HG02981 (cell line): ENCODE results near the gene DPT.

Source experiments
- ATAC-seq: cut with Tn5 transposase; IDR thresholded peaks from one replicate; pipeline ENCODE4 v1.9.1; 2021; ENCODE audit warnings: mild to moderate bottlenecking, moderate library complexity; ENCODE audit not compliant: unreplicated experiment

DPT gene

DNA sequence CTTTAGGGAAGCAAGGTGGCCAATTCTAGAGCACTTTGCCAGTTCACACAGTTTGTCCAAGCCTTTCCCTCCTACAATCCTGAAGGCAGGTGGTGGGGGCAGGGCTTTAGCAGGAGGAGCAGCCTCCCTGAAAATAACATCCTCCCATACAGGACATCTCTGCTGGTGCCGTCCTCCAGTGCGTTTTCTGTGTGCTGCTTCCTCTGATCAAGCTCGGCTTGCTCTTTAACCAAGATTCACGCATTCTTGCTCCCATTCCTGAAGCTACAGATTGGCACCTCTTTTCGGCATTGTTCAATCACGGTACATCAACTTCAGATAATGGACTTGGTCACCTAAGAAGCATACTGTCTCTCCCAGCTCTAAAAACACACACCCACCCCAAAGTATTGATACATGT is 7.5 kb upstream of the DPT start:
- no peak for ATAC-seq

DNA sequence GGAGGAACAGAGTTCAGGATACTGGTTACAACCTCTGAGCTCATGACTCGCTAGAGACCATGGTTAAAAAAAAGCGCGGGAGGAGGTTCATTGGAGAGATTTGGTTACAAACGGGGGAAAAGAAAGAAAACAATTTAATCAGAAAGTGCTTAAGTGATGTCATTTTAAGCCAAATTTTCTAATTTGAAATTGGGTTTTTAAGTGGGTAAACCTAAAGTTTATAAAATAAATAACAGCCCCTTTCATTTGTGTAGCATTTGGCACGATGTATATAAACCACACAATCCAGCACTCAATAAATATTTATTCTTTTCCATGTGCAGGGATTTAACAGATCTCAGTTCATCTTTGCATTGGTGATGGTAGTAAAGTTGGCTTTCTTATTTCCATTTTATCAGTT is 7.0 kb upstream of the DPT start:
- no peak for ATAC-seq

DNA sequence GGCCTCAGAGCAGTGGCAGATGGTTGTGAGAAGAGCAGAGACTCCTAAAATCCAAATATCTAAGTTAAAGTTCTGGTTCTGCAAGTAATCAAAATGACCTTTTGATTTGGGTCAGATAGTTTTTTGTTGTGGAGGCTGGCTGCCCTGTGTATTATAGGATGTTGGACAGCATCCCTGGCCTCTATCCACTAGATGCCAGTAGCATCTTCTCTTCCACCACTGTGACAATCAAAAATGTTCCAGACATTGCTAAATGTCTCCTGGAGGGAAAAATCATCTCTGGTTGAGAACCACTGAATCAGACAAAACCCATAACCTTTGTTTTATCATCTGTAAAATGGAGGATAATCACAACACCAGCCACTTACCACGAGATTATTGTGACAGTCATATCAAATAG is 5.9 kb upstream of the DPT start:
- no peak for ATAC-seq

DNA sequence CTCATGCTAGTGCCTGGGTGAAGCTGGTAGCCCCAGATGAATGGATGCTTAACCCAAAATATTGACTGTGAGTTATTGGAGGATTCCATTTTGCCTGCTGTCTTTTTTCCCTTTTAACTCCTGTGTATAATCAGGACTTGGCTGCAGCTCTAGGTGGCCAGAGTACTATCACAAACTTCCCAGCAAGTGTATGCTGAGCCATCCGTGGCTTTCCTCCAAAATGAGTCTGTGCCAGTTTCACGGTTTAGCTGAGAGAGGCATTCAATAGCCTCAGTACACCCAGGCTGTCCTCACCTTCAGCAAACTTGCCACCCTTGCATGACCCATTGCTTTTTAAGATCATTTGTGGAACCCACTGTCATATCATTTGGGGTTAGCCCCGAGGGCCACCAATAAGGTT is 5.3 kb upstream of the DPT start:
- ATAC-seq: no peak

DNA sequence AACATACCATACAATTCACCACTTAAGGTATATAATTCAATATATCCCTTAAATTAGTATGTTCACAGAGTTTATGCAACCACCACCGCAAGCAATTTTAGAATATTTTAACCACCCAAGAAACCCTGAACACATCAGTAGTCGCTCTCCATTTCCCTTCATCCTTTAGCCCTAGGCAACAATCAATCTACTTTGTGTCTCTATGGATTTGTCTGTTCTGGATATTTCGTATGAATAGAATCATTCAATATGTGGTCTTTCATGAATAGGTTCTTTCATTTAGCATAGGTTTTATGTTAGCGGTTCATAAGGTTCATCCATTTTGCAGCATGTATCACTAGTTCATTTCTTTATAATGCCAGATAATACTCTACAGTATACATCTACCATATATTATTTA is 4.2 kb upstream of the DPT start:
- no peak for ATAC-seq

DNA sequence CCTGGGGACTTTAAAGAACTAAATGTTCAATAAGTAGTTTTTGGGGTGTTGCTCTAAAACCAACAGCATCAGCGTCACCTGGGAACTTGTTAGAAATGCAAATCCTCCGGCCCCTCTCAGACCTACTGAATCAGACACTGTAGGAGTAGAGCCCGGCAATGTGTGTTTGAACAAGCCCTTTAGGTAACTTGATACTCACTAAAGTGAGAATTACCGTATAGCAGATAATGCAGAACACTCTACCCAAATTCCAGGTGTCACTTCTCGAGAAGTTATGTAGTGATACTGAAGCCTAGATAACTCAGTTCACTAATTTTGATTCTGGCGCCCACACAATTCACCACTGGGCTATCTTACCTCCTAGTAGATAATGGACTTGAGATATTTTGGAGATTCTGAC is 3.7 kb upstream of the DPT start:
- ATAC-seq: no peak

DNA sequence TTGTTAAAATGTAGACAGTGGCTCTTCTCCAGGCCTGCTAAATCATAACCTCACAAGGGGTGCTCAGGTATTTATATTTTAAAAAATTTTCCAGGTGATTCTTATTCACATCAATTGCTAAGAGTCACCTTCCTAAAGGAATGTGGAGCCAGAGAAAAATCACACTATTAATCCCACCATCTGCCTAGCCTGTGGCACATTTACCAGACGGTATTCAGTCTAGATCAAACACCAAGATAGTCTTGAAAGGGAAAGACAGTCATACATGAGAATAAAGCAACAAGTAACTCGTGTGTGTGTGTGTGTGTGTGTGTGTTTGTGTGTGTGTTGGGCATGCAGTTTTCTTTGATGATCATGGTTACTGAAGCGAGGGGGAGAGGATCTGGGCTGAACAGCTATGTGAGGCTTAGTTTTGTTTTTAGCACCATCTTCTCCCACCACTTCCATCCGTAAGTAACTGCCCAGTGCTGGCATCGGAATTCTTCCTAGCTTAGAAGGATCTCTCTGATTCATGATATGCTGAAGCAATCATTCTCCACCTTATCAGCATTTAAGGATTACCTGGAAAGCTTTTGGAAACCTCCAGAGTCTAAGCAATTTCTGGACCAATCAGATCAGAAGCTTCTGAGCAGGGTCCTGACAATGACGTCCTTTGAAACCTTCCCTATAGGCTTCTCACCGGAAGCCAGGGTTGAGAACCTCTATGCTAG is 2.4 kb upstream of the DPT start:
- no peak for ATAC-seq

DNA sequence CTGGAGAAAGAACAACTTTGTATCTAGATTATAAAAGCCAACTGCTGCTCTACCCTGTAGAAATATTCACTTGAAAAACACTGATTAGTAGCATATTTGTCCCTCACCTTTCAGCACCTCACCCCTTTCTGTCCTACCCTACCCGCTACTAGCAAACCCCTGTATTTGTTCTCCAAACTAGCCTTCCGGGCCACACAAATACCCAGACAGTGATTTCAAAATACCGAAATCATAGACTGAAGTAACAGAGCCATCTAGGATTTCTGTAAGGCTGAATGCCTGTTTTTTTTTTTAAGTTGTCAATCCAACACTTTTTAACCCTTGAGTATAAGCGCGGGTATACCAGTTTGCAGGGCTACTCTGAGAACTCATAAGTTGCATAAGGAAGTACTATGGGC is 398 bp upstream of the DPT start:
- no peak for ATAC-seq

DNA sequence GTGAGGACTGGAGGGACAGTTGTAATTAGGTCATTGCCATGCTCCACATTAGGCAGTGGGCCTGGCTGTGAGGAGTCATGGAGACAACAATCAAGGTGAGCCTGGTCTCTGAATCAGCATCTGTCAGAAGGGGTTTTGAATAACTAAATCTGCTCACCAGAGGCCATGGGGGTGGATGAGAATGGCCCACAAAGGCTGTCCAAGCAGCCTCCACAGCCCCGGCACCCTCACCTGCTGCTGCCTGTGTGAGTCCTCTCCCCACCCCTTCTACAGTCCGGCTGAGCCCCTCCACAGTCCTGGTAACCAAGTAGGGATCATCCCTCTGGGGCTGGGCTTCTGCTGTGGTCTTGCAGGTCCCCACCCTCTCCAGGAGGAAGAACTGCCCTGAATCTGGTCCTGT is 2.3 kb downstream of the DPT start:
- ATAC-seq: no peak

DNA sequence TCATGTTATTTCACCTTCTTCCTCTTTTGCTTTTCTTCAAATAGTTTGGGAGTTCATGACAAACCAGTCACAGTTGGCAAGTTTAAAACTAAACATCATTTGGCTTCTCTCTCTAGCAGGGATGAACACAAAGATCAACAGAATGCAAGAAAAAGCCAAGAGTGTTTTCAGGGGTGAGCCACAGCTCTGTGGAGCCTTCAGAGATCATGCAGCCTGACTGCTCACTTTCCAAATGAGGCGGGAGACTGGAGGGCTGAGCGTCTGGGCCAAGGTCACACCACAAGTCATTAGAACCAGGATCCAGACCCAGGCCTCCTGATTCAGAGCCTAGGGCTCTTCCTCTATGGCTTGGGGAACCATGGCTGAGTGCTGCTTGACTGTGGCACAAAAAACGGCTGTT is 2.7 kb downstream of the DPT start:
- no peak for ATAC-seq

DNA sequence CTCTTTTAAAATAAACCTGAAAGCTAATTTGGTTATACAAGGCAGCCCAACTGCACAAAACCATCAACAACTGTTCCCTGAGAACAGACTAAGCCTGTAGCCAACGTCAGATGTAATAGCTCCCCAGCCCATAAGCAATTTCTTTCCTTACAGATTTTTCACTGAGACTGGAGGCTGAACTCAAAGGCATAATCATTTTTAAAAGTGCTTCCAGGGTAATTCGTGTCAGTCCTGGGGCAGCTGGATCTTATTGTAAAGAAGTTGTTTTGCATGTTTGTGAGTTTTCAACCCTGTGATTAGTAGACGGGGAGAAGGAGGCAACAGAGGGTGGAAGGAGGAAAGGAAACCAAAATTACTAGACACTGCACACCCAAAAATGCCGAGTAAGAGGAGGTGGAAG is 3.2 kb downstream of the DPT start:
- no peak for ATAC-seq

DNA sequence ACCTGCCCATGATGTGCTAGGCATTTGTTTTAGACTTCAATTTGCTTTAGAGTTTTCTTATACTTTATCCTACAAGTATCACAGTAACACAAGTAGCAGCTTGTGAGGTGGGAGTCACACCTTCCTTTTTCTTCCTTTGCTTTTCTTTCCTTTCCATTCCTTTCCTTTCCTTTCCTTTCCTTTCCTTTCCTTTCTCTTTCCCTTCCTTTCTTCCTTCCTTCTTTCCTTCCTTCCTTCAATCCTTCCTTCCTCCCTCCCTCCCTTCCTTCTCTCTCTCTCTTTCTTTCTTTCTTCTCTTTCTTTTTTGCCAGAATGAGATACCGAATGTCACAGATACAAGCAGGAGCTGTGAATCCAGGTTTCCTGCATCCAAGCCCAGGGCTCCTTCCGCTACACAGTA is 3.9 kb downstream of the DPT start:
- no peak for ATAC-seq

DNA sequence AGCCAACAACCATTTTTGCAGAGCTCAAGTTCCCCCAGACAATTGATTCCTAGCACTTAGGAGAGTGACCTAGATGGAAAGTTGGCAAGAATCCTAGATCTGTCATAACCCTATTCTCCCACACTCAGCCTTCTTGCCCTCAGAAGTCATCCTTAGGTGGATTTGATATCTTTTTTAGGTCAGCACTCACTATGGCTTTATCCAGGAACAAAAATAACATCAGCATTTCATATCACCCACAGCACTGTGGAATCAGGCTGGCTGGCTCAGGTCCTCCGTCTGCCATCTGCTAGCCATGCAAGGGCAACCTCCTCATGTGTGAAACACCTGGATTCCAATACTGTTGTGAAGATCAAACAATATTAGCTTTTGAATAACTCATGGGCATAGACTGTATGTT is 6.0 kb downstream of the DPT start:
- no peak for ATAC-seq

DNA sequence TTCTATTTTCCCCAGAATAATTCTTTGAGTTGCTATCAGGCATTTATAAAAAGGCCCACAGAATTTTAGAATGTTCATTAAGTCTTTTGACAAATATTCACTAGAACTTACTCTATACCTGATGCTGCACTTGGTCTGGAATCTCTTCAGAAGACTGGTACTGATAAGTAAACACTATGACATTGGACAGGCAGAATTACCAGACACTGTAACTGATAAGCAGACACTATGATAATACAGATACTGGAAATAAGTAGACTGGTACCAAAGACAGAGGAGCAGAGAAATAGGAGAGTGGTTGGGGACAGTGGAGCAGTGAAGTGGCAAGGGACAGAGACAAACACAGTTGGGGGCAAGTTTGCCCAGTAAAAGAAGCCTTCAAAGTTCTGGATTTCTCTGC is 8.2 kb downstream of the DPT start:
- ATAC-seq: no peak

DNA sequence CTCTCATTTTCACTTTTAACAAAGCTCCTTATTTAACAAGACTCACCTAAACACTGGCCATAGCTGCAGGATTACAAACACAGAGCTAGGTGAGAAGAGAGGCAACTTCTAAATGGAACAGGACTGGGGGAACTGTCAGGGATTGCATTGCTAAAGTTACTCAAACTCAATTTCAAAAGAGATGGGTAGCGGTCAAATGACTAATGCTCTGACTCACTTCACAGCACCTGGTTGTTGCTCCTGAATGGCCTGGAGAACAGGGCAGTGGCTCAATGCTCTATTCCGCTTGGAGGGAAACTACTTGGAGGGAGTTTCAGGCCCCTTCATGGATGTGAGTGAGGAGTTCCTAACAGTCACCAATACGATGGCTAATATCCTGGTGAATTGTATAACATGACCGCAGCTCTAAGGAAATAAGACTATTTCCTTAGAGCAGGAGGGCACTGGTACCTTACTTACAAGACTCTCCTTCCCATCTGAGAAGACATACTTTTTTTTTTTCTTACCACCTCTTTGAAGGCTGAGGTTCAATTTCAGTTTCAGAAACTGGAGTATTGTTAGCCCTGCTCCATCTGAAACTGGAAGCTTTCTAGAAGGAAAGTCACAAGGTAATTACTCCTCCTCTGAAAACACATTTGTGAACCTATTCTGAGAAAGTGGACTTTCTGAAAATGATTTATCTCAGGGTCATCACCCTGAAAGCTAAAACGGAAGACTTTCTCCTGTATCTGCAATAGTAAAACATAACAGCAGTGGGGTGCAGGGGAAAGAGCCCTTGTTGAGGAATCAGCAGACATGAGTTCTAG is 9.5 kb downstream of the DPT start:
- ATAC-seq: peak; percentile 70

DNA sequence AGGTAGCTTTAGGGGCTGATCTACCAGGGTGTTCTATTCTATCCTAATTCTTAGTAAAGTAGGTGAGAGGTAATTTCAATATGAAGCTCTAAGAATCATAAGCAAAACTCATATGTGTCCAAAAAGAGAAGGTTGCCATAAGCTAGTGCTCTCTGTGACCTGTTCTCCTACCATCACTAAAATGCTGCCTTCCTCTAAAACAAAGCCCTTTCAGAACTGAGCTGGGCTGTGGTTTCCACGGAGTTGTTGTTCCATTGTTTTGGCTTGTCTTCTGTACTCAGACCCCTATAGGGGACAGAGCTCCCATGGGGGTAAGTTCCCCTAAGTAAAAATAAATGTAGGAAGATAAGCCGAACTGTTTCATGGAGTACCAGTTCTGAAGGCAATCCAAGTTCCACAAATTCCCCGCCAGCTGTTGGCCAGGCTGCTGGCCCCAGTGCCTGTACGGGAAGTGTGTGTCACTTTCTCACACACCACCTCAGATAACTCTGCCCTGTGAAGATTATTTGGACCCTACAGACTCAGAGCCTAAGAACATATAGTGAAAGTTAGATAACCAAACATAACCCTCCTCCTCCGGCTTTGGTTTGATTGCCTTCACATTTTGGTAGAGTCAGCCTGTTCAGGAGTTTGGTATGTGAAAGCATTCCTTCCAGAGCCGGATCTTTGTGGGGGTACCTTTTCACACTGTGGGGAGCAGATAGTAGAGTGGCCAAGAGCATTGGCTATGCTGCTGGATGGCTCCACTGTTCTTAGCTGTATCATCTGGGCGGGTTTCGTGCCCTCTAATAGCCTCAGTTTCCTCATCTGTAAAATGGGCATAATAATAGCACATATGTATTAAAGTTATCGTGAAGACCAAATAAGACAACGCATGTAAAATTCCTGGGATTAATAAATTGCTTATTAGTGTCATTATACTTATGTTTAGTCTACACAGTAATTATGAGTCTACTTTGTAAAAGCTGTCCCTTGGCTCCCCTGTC is 10.8 kb downstream of the DPT start:
- ATAC-seq: no peak

DNA sequence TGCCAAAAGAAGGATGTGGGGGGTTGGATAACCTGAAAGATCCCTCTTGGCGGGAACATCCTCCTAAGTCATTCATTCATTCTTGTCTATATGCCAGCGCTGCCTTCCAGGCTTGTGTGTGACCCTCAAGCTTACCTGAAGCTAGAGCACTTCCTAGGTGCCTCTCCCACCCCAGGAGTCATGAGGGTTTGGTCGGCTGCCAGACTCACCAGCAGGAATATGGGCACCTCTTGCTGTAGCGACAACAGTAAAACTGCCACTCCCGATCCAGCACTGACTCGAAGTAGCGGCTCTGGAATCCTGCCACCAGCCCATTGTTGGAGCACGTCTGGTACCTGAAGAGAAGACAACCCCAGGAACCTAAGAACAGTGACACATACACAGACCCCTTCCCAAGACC is 15.0 kb downstream of the DPT start:
- ATAC-seq: no peak

DNA sequence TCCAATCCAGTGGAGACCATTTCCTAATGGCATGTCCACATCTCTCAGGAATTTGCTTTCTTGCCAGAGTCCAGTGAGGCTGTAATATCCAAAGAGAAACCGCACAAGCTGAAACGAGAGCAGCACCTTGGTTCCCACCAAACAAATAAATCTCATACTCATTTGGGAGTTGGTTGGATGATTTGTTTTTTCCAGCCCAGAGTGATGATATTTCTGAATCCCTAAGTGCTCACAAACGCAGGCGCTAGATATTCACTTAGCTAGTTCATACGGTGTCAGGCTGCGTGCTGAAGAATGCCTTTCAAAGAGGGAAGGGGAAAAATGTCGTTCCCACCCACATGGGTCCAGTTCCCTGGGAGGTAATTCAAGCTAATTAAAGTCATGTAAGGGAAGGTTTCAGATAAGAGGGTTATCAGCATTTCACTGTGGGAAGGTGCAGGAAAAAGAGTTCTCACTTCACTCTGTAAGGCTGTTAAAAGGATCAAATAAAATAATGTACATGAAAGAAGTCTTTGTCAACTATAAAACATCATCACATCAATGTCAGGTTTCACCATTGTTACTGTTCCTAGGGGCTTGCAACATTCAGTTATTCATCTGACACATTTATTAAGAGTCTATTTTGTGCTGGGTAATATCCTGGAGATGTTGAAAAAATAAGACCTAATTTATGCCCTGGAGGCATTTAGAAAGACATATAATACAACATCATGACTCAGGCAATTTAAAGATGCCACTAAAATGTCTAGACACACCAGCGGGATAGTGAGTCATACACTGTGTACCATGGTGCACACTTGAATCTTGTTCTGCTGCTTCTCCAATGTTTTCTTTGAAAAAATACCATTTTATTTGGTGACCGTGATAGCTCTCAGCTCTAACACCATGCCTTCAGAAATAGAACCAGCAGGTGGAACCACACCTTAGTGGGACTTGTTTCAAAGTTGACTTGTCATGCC is 19.3 kb downstream of the DPT start:
- no peak for ATAC-seq

DNA sequence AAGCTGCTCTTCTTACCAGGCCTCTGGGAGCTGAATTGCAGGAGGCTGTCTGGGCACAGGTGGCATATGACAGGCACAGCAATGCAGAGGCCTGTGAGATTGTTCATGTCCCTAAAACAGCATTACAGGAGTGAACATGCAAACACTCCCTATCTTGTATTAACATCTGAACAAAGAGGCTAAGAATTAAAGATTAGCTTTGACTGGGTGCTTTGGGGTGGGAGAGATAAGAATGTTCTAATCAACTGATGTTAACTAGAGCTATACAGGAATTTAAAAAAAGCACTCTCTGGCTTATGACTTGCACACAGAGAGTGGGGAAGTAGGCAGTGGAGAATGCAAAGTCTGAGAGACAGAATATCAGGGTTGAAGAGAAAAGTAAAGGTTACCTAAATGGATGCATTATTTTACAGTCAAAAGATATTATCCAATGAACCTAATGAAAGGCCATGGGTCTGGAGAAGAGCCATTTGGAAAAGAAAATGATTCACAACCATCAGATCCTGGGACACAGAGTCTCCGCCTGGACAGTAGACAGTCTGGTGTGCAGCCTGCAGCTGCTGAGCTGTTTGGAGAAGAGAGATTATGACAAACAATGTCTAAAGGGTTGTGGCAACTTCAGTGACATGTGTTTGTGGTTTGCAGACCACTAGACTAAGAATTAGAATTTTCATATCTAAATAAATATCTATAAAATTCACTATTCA is 20.2 kb downstream of the DPT start:
- ATAC-seq: no peak
